ENCODE measurements around the gene ARFRP1. TPM values are rescaled to one million over a fixed set of nuclear protein-coding genes. Genes with fewer than 3 reads are reported as not detected.

ARFRP1 gene
- total RNA-seq, 1 donor from 2014 or later = 45.3 TPM

DNA sequence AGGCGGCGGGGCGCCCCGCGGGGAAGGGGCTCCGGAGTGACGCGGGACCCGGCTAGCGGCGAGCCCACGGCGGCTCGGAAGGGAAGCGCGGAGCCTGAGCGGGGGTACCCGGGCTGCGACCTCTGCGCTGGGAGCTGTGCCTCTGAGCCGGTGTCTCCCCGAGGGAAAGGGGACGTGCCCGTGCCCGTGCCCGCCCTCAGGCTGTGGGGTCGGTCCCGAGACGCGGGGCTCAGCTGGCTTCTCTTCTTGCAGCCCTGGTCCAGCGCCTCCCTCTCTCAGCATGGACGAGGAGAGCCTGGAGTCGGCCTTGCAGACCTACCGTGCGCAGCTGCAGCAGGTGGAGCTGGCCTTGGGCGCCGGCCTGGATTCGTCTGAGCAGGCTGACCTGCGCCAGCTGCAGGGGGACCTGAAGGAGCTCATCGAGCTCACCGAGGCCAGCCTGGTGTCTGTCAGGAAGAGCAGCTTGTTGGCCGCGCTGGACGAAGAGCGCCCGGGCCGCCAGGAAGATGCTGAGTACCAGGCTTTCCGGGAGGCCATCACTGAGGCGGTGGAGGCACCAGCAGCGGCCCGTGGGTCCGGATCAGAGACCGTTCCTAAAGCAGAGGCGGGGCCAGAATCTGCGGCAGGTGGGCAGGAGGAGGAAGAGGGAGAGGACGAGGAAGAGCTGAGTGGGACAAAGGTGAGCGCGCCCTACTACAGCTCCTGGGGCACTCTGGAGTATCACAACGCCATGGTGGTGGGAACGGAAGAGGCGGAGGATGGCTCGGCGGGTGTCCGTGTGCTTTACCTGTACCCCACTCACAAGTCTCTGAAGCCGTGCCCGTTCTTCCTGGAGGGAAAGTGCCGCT lies 749 bp upstream of the ARFRP1 start:
- Mint-ChIP-seq H3K4me3 (peak overlapping the region; percentile 78), H3K27me3 (ENCODE audit: low read depth) (no peaks in the 10 kb centered on the region), H3K27ac (peak overlapping the region; percentile 84), H3K36me3 (peaks cover 37% of the 10 kb centered on the region), H3K4me1 (peaks cover 15% of the 10 kb centered on the region), H3K9me3 (peaks cover 6% of the 10 kb centered on the region)
- peak in 1 of 2 experiments; percentile 27 for DNase-seq (ENCODE audit: low spot score in 2 of 2, unreplicated experiment in 2 of 2)
- no peak for TF ChIP-seq CTCF (IDR thresholded peaks at IDR 0.05; ENCODE audit: unreplicated experiment)

DNA sequence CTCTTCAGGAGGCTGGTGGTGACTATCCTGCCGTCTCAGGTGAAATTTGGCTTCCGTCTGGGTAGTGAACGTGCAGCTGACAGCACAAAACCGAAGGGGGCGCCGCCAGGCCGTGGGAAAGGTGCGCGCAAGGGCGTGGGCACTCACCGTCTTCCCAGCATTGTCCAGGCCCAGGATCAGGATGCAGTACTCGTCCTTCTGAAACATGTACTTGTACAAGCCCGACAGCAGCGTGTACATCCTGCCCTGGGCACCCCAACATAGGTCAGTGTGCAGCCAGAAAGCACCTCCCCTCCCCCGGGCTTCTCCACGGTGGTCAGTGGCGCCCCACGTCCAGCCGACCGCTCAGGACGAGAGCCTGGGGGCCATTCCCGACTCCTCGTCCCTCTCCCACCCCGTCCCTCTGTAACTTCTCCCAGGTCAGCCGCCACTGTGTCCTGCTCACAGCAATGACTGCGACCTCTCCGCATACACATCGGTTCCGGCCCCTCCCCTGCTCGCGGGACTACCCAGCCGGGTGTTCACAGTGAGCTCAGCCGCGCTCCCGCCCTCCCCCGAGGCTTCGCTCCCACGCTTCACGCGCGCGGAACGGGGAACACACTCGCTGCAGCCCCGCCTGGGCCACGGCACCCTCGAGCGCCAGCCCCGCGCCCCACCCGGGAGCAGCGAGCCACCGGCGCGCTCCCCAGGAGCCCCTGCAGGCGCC lies 771 bp downstream of the ARFRP1 start:
- peak overlapping the region; percentile 83 for H3K4me3 Mint-ChIP-seq
- H3K4me1 Mint-ChIP-seq = peaks cover 15% of the 10 kb centered on the region
- DNase-seq (ENCODE audit: low spot score in 2 of 2, unreplicated experiment in 2 of 2) = peak in 1 of 2 experiments; percentile 37
- H3K36me3 Mint-ChIP-seq = peaks cover 28% of the 10 kb centered on the region
- H3K9me3 Mint-ChIP-seq = peaks cover 1% of the 10 kb centered on the region
- peak overlapping the region; percentile 91 for H3K27ac Mint-ChIP-seq
- H3K27me3 Mint-ChIP-seq (ENCODE audit: low read depth) = no peaks in the 10 kb centered on the region
- TF ChIP-seq CTCF (IDR thresholded peaks at IDR 0.05; ENCODE audit: unreplicated experiment) = no peak

GRCh38 chr20:63706027-63706695 lies 1.6 kb downstream of the ARFRP1 start:
- Mint-ChIP-seq H3K27ac (peak overlapping the region; percentile 91), H3K27me3 (ENCODE audit: low read depth) (no peaks in the 10 kb centered on the region), H3K36me3 (peaks cover 22% of the 10 kb centered on the region), H3K4me3 (peak overlapping the region; percentile 83), H3K9me3 (no peaks in the 10 kb centered on the region), H3K4me1 (peaks cover 15% of the 10 kb centered on the region)
- DNase-seq (ENCODE audit: low spot score in 2 of 2, unreplicated experiment in 2 of 2) = no peak
- TF ChIP-seq CTCF (IDR thresholded peaks at IDR 0.05; ENCODE audit: unreplicated experiment) = no peak

DNA sequence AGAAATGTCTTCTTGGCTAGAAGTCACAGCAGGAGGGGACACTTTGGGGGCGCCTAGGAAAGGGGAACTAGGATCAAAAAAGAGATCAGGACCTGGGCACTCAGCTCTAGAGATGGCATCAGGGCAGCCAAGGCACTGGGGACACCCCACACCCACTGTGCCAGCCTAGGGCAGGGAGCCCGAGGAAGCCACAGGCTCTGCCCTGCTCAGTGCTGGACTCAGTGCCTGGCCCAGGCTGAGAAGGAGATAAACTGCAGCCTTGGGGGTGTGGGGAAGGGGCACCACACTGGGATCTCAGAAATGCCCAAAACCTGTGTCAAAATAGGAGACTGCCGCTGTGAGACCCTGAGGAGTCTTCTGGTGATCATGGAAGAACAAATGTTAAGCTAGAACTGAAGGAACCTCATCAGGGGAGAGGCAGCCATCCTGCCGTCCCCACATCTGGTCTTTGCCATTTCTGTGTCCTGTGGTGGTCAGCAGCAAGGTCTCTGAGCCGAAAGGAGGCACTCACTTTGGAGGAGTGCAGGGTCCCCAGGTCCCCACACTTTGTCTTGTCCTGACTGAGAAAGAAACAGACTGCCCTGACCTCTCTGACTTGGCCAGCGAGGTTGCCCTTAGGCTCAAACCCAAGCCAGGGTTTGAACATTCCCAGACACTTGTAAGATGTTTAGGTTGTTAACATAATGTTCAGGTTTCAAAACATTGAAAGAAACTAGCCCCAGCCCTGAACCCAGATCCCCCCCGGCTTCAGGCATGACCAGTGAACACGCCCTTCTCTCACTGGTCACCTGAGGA lies 2.3 kb downstream of the ARFRP1 start:
- peaks cover 13% of the 10 kb centered on the region for H3K4me1 Mint-ChIP-seq
- TF ChIP-seq CTCF (IDR thresholded peaks at IDR 0.05; ENCODE audit: unreplicated experiment) = no peak
- H3K36me3 Mint-ChIP-seq = peaks cover 15% of the 10 kb centered on the region
- H3K27ac Mint-ChIP-seq = no peak overlapping the region
- H3K4me3 Mint-ChIP-seq = peak overlapping the region; percentile 49
- H3K27me3 Mint-ChIP-seq (ENCODE audit: low read depth) = no peaks in the 10 kb centered on the region
- H3K9me3 Mint-ChIP-seq = no peaks in the 10 kb centered on the region
- DNase-seq (ENCODE audit: low spot score in 2 of 2, unreplicated experiment in 2 of 2) = no peak

GRCh38 chr20:63704749-63705117 lies 3.0 kb downstream of the ARFRP1 start:
- DNase-seq (ENCODE audit: low spot score in 2 of 2, unreplicated experiment in 2 of 2) = no peak
- Mint-ChIP-seq H3K4me3 (no peak overlapping the region), H3K27me3 (ENCODE audit: low read depth) (no peaks in the 10 kb centered on the region), H3K36me3 (peaks cover 13% of the 10 kb centered on the region), H3K4me1 (peaks cover 13% of the 10 kb centered on the region), H3K9me3 (no peaks in the 10 kb centered on the region), H3K27ac (no peak overlapping the region)
- TF ChIP-seq CTCF (IDR thresholded peaks at IDR 0.05; ENCODE audit: unreplicated experiment) = no peak

All from mesothelial cell of epicardium (in vitro differentiated cells).